GM12875 (cell line): Measurements from ENCODE around the gene NSUN7.

Source experiments
- H3K4me3 ChIP-seq: one replicate; pipeline ENCODE4 v1.5.1; 2011; ENCODE audit warnings: low read depth, low read length, control low read depth
- TF ChIP-seq, protein P1 (sequence below): IDR thresholded peaks from 2 replicates; pipeline ENCODE4 v1.5.1; 2011; ENCODE audit warnings: low read depth, mild to moderate bottlenecking, control low read depth, inconsistent platforms, low read length, moderate library complexity, borderline replicate concordance; ENCODE audit not compliant: insufficient read depth

NSUN7 gene

GRCh38 chr4:40838742-40839141, 89.0 kb downstream of the NSUN7 start:
- no peak overlapping the region for H3K4me3 ChIP-seq
- TF ChIP-seq, protein P1, sequence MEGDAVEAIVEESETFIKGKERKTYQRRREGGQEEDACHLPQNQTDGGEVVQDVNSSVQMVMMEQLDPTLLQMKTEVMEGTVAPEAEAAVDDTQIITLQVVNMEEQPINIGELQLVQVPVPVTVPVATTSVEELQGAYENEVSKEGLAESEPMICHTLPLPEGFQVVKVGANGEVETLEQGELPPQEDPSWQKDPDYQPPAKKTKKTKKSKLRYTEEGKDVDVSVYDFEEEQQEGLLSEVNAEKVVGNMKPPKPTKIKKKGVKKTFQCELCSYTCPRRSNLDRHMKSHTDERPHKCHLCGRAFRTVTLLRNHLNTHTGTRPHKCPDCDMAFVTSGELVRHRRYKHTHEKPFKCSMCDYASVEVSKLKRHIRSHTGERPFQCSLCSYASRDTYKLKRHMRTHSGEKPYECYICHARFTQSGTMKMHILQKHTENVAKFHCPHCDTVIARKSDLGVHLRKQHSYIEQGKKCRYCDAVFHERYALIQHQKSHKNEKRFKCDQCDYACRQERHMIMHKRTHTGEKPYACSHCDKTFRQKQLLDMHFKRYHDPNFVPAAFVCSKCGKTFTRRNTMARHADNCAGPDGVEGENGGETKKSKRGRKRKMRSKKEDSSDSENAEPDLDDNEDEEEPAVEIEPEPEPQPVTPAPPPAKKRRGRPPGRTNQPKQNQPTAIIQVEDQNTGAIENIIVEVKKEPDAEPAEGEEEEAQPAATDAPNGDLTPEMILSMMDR, result no peak

DNA sequence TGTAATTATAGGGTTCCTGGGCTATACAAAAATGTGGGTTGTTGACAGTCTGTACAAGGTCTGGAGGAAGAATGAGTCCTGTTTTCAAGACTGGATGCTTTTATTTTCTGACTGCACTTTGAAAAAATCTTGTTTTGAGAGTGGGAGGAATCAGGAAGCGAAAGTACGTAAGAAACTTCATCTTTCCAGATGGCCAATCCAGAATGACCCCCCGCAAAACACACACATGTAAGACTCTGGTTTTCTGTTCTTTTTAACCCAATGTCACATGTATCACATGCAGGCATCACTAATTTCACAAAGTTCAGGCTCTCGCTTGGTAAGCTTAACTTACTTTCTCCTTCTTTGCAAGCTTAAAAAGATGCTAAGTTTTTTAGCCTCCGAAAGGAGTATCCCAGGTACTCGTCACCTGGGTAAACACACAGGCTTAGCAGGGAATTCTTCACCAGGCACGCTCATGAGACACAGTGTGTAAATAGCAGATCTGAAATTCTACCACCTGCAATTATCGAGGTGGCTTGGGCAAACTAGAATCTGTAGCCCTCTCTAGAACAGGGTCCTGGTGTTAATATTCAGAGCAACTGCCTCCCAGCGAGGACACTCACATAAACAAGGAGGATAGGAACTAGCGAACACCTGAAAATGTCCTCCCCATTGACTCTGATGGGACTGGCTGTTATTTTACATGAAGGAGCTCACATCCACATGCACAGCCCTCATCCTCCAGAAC, 90.7 kb downstream of the NSUN7 start:
- TF ChIP-seq, protein P1, result no peak
- H3K4me3 ChIP-seq, result no peak overlapping the region

- no peak overlapping the region for H3K4me3 ChIP-seq
- TF ChIP-seq, protein P1, result peak; percentile 85
Measured at GRCh38 chr4:40840985-40841571, 91.3 kb downstream of the NSUN7 start.

DNA sequence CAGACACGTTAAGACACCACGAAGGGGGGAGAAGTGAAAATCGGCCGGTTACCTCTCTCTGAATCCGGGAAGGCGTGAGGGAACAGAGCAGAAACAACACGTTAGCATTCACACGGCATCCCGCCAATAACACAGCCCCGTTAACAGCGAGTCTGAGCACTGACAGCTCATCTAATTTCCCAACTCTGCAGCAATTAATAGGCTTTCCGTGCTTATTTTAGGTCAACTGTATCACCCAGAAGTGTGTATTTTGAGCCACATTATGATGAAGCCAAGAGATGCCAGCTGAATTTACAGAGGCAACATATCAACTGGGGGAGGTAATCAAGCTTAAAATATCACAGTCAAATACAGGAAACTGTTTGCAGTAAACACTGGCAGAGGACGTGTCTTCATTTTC, 92.6 kb downstream of the NSUN7 start:
- H3K4me3 ChIP-seq, result no peak overlapping the region
- TF ChIP-seq, protein P1, result no peak

GRCh38 chr4:40842725-40843423, 93.1 kb downstream of the NSUN7 start:
- H3K4me3 ChIP-seq, result no peak overlapping the region
- TF ChIP-seq, protein P1, result no peak

DNA sequence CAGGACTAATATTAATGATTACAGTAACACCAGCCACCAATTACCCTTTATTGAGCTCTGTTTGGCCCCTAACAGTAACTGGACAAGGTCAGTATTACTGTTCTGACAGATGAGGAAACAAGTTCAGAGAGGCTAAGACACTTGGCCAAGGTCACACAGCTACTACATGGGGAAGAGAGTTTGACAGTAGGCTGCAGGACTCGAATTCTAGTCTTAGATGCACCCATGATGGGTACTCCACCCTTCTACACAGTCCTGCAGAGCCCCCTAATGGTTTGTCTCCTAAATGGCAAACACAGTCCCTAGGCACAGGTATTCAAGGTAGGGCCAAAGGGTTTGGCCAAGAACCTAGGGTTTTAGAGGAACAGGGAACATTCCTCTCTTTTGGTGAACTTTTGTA, 93.9 kb downstream of the NSUN7 start:
- no peak overlapping the region for H3K4me3 ChIP-seq
- TF ChIP-seq, protein P1, result peak; percentile 52
